Measurements from ENCODE around the gene ATP5ME. TPM values are rescaled to one million over a fixed set of nuclear protein-coding genes. Genes with fewer than 3 reads are reported as not detected.

The ATP5ME gene
- total and polyA plus RNA-seq, 12 donors, result 43.4 to 1,353 (median 325) TPM

GRCh38 chr4:650951-651883 is 22.9 kb downstream of the ATP5ME start:
- intact Hi-C loops (cut with DNase I), result no loop called here
- no peaks in the 10 kb centered on the region for H3K36me3 ChIP-seq (replicated peaks in 1 of 2)
- H3K27ac ChIP-seq, result no peak overlapping the region
- DNase-seq, result no peak
- peaks cover 8% of the 10 kb centered on the region for H3K27me3 ChIP-seq
- 36 to 55% (median 42%) methylated on average over 16 to 49 of the region's 49 CpGs for WGBS, 4 donors
- no peak overlapping the region for H3K4me3 ChIP-seq
- TF ChIP-seq POLR2A (IDR thresholded peaks at IDR 0.05) (no peak), CTCF (IDR thresholded peaks at IDR 0.05) (no peak)
- H3K9me3 ChIP-seq (replicated peaks in 1 of 3), result no peaks in the 10 kb centered on the region
- H3K4me1 ChIP-seq (replicated peaks in 1 of 2), result no peaks in the 10 kb centered on the region

DNA sequence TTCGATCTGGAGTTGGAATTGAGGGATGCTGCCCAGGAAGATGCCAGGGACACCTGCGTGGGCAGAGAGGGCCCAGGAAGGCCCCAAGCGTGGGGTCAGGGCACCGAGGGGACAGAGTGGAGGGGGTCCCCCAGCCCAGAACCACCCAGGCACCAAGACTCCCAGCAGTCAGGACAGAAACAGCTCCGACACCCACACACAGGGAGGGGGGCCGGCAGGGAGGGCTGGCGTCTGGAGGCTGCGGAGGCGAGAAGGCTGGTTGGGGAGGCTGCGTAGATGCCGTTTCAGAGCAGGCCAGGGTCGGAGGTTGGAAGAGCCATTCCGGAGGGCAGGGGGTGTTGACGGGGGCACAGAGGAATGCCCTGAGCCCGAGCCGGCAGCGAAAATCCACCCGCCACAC is 23.6 kb downstream of the ATP5ME start:
- 65 to 70% (median 69%) methylated on average over 7 to 18 of the region's 18 CpGs for WGBS, 4 donors
- no peak overlapping the region for H3K27ac ChIP-seq
- H3K27me3 ChIP-seq, result peaks cover 8% of the 10 kb centered on the region
- TF ChIP-seq POLR2A (IDR thresholded peaks at IDR 0.05), result no peak
- no peak for TF ChIP-seq CTCF (IDR thresholded peaks at IDR 0.05)
- no peak overlapping the region for H3K4me3 ChIP-seq
- no peak for DNase-seq
- H3K9me3 ChIP-seq (replicated peaks in 1 of 3), result no peaks in the 10 kb centered on the region
- H3K4me1 ChIP-seq (replicated peaks in 1 of 2), result no peaks in the 10 kb centered on the region
- intact Hi-C loops (cut with DNase I), result no loop called here
- H3K36me3 ChIP-seq (replicated peaks in 1 of 2), result no peaks in the 10 kb centered on the region

GRCh38 chr4:649751-650310 is 24.2 kb downstream of the ATP5ME start:
- Histone ChIP-seq H3K4me3 (no peak overlapping the region), H3K27me3 (peaks cover 8% of the 10 kb centered on the region), H3K4me1 (replicated peaks in 1 of 2) (no peaks in the 10 kb centered on the region), H3K9me3 (replicated peaks in 1 of 3) (no peaks in the 10 kb centered on the region), H3K27ac (no peak overlapping the region), H3K36me3 (replicated peaks in 1 of 2) (no peaks in the 10 kb centered on the region)
- intact Hi-C loops (cut with DNase I), result no loop called here
- 74 to 89% (median 85%) methylated on average over 6 to 13 of the region's 13 CpGs for WGBS, 4 donors
- no peak for TF ChIP-seq POLR2A (IDR thresholded peaks at IDR 0.05)
- TF ChIP-seq CTCF (IDR thresholded peaks at IDR 0.05), result no peak
- DNase-seq, result no peak

GRCh38 chr4:649293-649625 is 24.8 kb downstream of the ATP5ME start:
- intact Hi-C loops (cut with DNase I), result no loop called here
- TF ChIP-seq CTCF (IDR thresholded peaks at IDR 0.05), result no peak
- DNase-seq, result no peak
- Histone ChIP-seq H3K27me3 (peaks cover 8% of the 10 kb centered on the region), H3K36me3 (replicated peaks in 1 of 2) (no peaks in the 10 kb centered on the region), H3K27ac (no peak overlapping the region), H3K4me3 (no peak overlapping the region), H3K9me3 (replicated peaks in 1 of 3) (no peaks in the 10 kb centered on the region), H3K4me1 (replicated peaks in 1 of 2) (no peaks in the 10 kb centered on the region)
- WGBS, 4 donors, result 89 to 95% (median 92%) methylated on average over 7 of the region's 7 CpGs; no CpG with 5 or more reads in 1 of the 4 donors
